ENCODE data around the gene PDIA3. TPM values are rescaled to one million over a fixed set of nuclear protein-coding genes. Genes with fewer than 3 reads are reported as not detected.
"Not testable (repeated sequence)": the region's sequence is repeated elsewhere in the genome, so short reads cannot be mapped to it uniquely, and the experiment has no call there.

PDIA3 gene
- total and polyA plus RNA-seq, 2 donors (not counting 1 experiment from before 2014, with no cell fraction given), result 42.7 to 83.1 TPM

DNA sequence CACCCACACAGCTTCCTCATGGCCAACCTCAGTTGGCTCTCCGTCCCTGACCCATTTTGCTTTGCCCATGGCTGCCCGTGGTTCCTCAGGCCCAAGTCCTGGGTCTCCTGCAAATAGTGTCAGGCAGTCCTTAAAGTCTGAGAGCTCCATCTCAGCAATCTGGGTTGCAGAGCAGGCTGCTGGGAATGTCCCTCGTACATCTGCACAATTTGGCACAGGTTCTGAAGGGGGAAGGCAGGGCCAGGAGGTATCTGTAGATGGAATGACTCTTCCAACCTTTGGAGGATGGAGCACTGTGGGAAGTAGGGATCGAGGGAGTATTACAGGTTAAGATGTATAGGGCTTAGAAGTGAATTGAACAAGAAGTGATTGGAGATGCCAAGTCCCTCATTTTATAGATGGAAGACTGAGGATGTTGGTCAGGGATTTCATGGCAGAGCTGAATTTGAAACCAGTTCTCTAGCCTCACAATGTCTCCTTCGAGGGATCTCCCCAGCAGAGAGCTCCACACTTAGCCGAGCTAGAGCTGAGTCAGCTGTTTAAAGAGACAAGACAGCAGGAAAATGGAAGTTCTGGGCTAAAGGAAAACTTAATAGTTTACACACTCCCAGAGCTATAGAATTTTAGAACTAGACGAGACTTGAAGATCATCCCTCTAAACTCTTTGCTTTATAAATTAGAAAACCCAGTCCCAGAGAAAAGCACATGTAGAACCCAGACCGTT is 43.4 kb upstream of the PDIA3 start:
- Mint-ChIP-seq H3K27me3 (peaks cover 31% of the 10 kb centered on the region), H3K4me1 (no peaks in the 10 kb centered on the region), H3K4me3 (no peak overlapping the region), H3K27ac (no peak overlapping the region), H3K9me3 (ENCODE audit: insufficient read depth) (no peaks in the 10 kb centered on the region)
- H3K27ac ChIP-seq (ENCODE audit: low read length in 2 of 2), result no peak overlapping the region
- ATAC-seq (ENCODE audit: low read depth), result no peak
- H3K4me2 ChIP-seq (replicated peaks; ENCODE audit: low read depth, low read length, poor library complexity, severe bottlenecking), result no peak overlapping the region
- ChIA-PET POLR2A (no interaction called here), CTCF (no interaction called here)
- no peak overlapping the region for H3K4me3 ChIP-seq (ENCODE audit: control extremely low read depth in 1 of 5, extremely low read depth in 1 of 5, insufficient read depth in 1 of 5, low read depth in 2 of 5, low read length in 4 of 5)
- no peaks in the 10 kb centered on the region for H3K36me3 ChIP-seq (replicated peaks in 1 of 2; ENCODE audit: control extremely low read depth in 1 of 2, control insufficient read depth in 1 of 2, extremely low read depth in 1 of 2, insufficient read depth in 2 of 2, low read length in 1 of 2)
- intact Hi-C loops (cut with micrococcal nuclease), result no loop called here
- no peaks in the 10 kb centered on the region for H3K27me3 ChIP-seq (replicated peaks in 1 of 4; ENCODE audit: control extremely low read depth in 1 of 4, control insufficient read depth in 3 of 4, insufficient read depth in 4 of 4, low read length in 3 of 4)
- no peaks in the 10 kb centered on the region for H3K4me1 ChIP-seq (ENCODE audit: control insufficient read depth in 2 of 2, insufficient read depth in 2 of 2, low read length in 2 of 2)
- H4K20me1 ChIP-seq (ENCODE audit: control insufficient read depth, insufficient read depth, low read length, poor library complexity, severe bottlenecking), result no peaks in the 10 kb centered on the region
- no peak for TF ChIP-seq CTCF (IDR thresholded peaks at IDR 0.05)
- no peak for TF ChIP-seq EZH2 (IDR thresholded peaks at IDR 0.05; ENCODE audit: borderline replicate concordance, insufficient read depth, low read depth, low read length, poor library complexity, severe bottlenecking)
- no peak overlapping the region for H3K9ac ChIP-seq (ENCODE audit: low read length)
- WGBS (ENCODE audit: insufficient coverage), result 87% methylated on average over 5 of the region's 8 CpGs
- H2AFZ ChIP-seq (ENCODE audit: insufficient read depth, low read depth, low read length, poor library complexity, severe bottlenecking), result no peak overlapping the region
- no peaks in the 10 kb centered on the region for H3K79me2 ChIP-seq (ENCODE audit: control insufficient read depth, insufficient read depth, low read length)
- H3K9me3 ChIP-seq (ENCODE audit: control extremely low read depth in 1 of 3, control insufficient read depth in 2 of 3, insufficient read depth in 1 of 3, low read length in 2 of 3), result no peaks in the 10 kb centered on the region
- DNase-seq, result no peak

- H3K36me3 ChIP-seq (replicated peaks in 1 of 2; ENCODE audit: control extremely low read depth in 1 of 2, control insufficient read depth in 1 of 2, extremely low read depth in 1 of 2, insufficient read depth in 2 of 2, low read length in 1 of 2); CTCF ChIA-PET; H2AFZ ChIP-seq (ENCODE audit: insufficient read depth, low read depth, low read length, poor library complexity, severe bottlenecking); H3K4me1 Mint-ChIP-seq; DNase-seq; H3K27ac ChIP-seq (ENCODE audit: low read length in 2 of 2); H3K27me3 Mint-ChIP-seq; H3K9me3 Mint-ChIP-seq (ENCODE audit: insufficient read depth); intact Hi-C loops (cut with micrococcal nuclease); H3K27me3 ChIP-seq (replicated peaks in 1 of 4; ENCODE audit: control extremely low read depth in 1 of 4, control insufficient read depth in 3 of 4, insufficient read depth in 4 of 4, low read length in 3 of 4); H3K9ac ChIP-seq (ENCODE audit: low read length); H3K4me1 ChIP-seq (ENCODE audit: control insufficient read depth in 2 of 2, insufficient read depth in 2 of 2, low read length in 2 of 2); H3K9me3 ChIP-seq (ENCODE audit: control extremely low read depth in 1 of 3, control insufficient read depth in 2 of 3, insufficient read depth in 1 of 3, low read length in 2 of 3); POLR2A ChIA-PET; ATAC-seq (ENCODE audit: low read depth); H3K27ac Mint-ChIP-seq; H3K4me3 ChIP-seq (ENCODE audit: control extremely low read depth in 1 of 5, extremely low read depth in 1 of 5, insufficient read depth in 1 of 5, low read depth in 2 of 5, low read length in 4 of 5); H4K20me1 ChIP-seq (ENCODE audit: control insufficient read depth, insufficient read depth, low read length, poor library complexity, severe bottlenecking); H3K4me2 ChIP-seq (replicated peaks; ENCODE audit: low read depth, low read length, poor library complexity, severe bottlenecking); H3K4me3 Mint-ChIP-seq; H3K79me2 ChIP-seq (ENCODE audit: control insufficient read depth, insufficient read depth, low read length): not testable (repeated sequence)
- WGBS (ENCODE audit: insufficient coverage), result no CpG with 5 or more reads among the region's 12 CpGs
Measured at GRCh38 chr15:43710431-43711131, 35.7 kb upstream of the PDIA3 start.
